CD4-positive, alpha-beta T cell (primary cell): Measurements from ENCODE around the gene C15orf61. TPM values are rescaled to one million over a fixed set of nuclear protein-coding genes. Genes with fewer than 3 reads are reported as not detected.

Experiments used
- ATAC-seq: fragments of 200-7000 bp; cut with Tn5 transposase; one replicate; pipeline ENCODE4 v1.10.0; 2022; ENCODE audit warnings: mild to moderate bottlenecking; ENCODE audit not compliant: poor library complexity
- CTCF ChIA-PET: fragments of 350-600 bp; sonication (Branson Sonifier 250); formaldehyde crosslinking; loops from one replicate; lab custom pipeline; 2021; ENCODE audit warnings: antibody characterized with exemption, inconsistent platforms; lab: Charles Lee
- POLR2A ChIA-PET: fragments of 350-600 bp; sonication (Branson Sonifier 250); formaldehyde crosslinking; loops from one replicate; lab custom pipeline; 2021; ENCODE audit warnings: antibody characterized with exemption, inconsistent platforms; lab: Charles Lee
- DNase-seq, 14 experiments: peaks; one replicate each; pipeline ENCODE4 v3.0.0-alpha.2; 2013 to 2020; ENCODE audit warnings: mixed read lengths in 2 of 14
- H3K27ac ChIP-seq, 2 donors: one replicate each; pipeline versions ENCODE4 v1.5.1 to v1.7.0; 2013; ENCODE audit warnings: low read length in 2 of 2, low read depth in 1 of 2, mild to moderate bottlenecking in 1 of 2
- H3K27me3 ChIP-seq, 2 experiments: 1 replicate in 1 of 2; 2 replicates in 1 of 2; pipeline versions ENCODE4 v1.6.1 to v1.7.0; 2013; ENCODE audit warnings: low read length in 2 of 2, control low read depth in 1 of 2, mild to moderate bottlenecking in 1 of 2, moderate library complexity in 1 of 2; ENCODE audit not compliant: insufficient read depth in 2 of 2, control insufficient read depth in 1 of 2
- H3K36me3 ChIP-seq: one replicate; pipeline ENCODE4 v1.6.1; 2013; ENCODE audit warnings: low read length, control low read depth; ENCODE audit not compliant: insufficient read depth
- H3K4me1 ChIP-seq: one replicate; pipeline ENCODE4 v1.6.1; 2013; ENCODE audit warnings: low read length, control low read depth; ENCODE audit not compliant: insufficient read depth
- H3K4me3 ChIP-seq: one replicate; pipeline ENCODE4 v1.5.1; 2013; ENCODE audit warnings: mild to moderate bottlenecking, low read length, moderate library complexity
- H3K9me3 ChIP-seq, 2 experiments: 1 replicate in 1 of 2; 2 replicates in 1 of 2; pipeline versions ENCODE4 v1.6.1 to v1.7.0; 2013; ENCODE audit warnings: low read length in 2 of 2, mild to moderate bottlenecking in 2 of 2, control low read depth in 1 of 2, moderate library complexity in 1 of 2; ENCODE audit not compliant: control insufficient read depth in 1 of 2, insufficient read depth in 1 of 2
- H3K27ac Mint-ChIP-seq: one replicate; pipeline ENCODE4 v1.8.0; 2020; ENCODE audit warnings: mixed read lengths
- H3K27me3 Mint-ChIP-seq: one replicate; pipeline ENCODE4 v1.8.0; 2021; ENCODE audit warnings: mixed read lengths
- H3K36me3 Mint-ChIP-seq: one replicate; pipeline ENCODE4 v1.8.0; 2021; ENCODE audit warnings: low read depth, mixed read lengths
- H3K4me1 Mint-ChIP-seq: one replicate; pipeline ENCODE4 v1.8.0; 2021; ENCODE audit warnings: low read depth, mixed read lengths
- H3K4me3 Mint-ChIP-seq: one replicate; pipeline ENCODE4 v1.8.0; 2020; ENCODE audit warnings: mild to moderate bottlenecking, mixed read lengths
- H3K9me3 Mint-ChIP-seq: one replicate; pipeline ENCODE4 v1.8.0; 2020; ENCODE audit warnings: mixed read lengths
- intact Hi-C, 2 experiments: fragments of 100-400 bp; cut with DNase I in 1 of 2; cut with micrococcal nuclease in 1 of 2; formaldehyde crosslinking; loops; one replicate each; pipeline versions ENCODE4 v1.15.1 to v1.9.0; 2023 to 2025; cut with DNase I, micrococcal nuclease
- total RNA-seq, 174 experiments: library from RNA in 2 of 174; stranded (reverse) in 2 of 174; gene quantifications; one replicate each; pipeline ENCODE4 v1.2.3 and lab custom pipeline; 2021 to 2026
- TF ChIP-seq, protein P1 (sequence below): fragments of 200-600 bp; IDR thresholded peaks from one replicate; pipeline ENCODE4 v1.8.0; 2022; ENCODE audit warnings: antibody characterized with exemption, mild to moderate bottlenecking

C15orf61 gene
- total RNA-seq, 2 experiments from 2014 or later = 11.3 to 12.0 TPM

DNA sequence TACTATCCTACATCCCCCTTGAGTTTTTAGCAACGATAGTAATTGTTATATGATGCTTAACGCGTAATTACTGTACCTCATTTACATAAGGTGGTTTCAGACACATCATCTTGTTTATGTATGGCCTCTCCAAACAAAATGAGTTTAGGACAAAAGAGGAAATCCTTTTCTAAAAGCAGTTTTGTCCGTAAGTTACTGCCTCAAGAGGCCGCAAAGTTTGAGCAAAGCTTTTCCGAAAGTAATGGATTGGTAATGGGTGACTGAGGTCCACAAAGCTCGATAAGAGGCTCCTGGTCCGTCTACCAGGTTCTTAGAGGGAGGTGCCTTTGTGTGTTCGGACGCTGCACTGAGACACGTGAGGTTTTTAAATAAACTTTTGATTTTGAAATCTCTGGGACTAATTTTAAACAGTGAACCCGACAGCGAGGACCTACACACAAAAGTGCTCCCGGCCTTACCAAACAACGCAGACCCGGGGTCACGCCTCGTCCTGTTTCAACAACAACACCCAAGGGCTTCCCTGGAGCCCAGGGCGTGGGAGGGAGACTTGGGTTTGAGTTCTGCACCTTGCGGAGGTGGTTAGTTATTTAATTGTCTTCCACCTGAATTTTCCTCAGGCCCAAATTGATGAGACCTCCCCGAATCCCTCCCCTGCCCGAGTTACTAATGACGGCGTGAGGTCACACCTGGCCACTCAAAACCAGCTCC is 456 bp upstream of the C15orf61 start:
- Histone ChIP-seq H3K36me3 (no peaks in the 10 kb centered on the region), H3K4me1 (peaks cover 13% of the 10 kb centered on the region), H3K9me3 (no peaks in the 10 kb centered on the region), H3K4me3 (peak overlapping the region; percentile 78), H3K27me3 (no peaks in the 10 kb centered on the region), H3K27ac (peak overlapping the region; percentile 69 to 83)
- CTCF ChIA-PET = no interaction called here
- H3K27me3 Mint-ChIP-seq = no peaks in the 10 kb centered on the region
- H3K27ac Mint-ChIP-seq = peak overlapping the region; percentile 91
- H3K4me1 Mint-ChIP-seq = peaks cover 30% of the 10 kb centered on the region
- ATAC-seq (no peak), DNase-seq (no peak)
- intact Hi-C loops = loop anchor here (1.0 to 10.0 kb wide), 6 partner anchors 22 to 757 kb away; partner anchors contain the start of genes MAP2K5 (in 2 of the 2), CLN6 (in 1 of the 2), FEM1B (in 1 of the 2) and PIAS1 (in 1 of the 2)
- H3K4me3 Mint-ChIP-seq = peak overlapping the region; percentile 92
- H3K9me3 Mint-ChIP-seq = no peaks in the 10 kb centered on the region
- TF ChIP-seq, protein P1, sequence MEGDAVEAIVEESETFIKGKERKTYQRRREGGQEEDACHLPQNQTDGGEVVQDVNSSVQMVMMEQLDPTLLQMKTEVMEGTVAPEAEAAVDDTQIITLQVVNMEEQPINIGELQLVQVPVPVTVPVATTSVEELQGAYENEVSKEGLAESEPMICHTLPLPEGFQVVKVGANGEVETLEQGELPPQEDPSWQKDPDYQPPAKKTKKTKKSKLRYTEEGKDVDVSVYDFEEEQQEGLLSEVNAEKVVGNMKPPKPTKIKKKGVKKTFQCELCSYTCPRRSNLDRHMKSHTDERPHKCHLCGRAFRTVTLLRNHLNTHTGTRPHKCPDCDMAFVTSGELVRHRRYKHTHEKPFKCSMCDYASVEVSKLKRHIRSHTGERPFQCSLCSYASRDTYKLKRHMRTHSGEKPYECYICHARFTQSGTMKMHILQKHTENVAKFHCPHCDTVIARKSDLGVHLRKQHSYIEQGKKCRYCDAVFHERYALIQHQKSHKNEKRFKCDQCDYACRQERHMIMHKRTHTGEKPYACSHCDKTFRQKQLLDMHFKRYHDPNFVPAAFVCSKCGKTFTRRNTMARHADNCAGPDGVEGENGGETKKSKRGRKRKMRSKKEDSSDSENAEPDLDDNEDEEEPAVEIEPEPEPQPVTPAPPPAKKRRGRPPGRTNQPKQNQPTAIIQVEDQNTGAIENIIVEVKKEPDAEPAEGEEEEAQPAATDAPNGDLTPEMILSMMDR = no peak
- POLR2A ChIA-PET = interaction anchor here (0.6 to 2.4 kb wide), 10 partner anchors 12 to 533 kb away, joined by 3 to 72 read pairs (median 3); partner anchors contain the start of genes MAP2K5, PIAS1 and RNU6-1
- H3K36me3 Mint-ChIP-seq = peaks cover 7% of the 10 kb centered on the region

DNA sequence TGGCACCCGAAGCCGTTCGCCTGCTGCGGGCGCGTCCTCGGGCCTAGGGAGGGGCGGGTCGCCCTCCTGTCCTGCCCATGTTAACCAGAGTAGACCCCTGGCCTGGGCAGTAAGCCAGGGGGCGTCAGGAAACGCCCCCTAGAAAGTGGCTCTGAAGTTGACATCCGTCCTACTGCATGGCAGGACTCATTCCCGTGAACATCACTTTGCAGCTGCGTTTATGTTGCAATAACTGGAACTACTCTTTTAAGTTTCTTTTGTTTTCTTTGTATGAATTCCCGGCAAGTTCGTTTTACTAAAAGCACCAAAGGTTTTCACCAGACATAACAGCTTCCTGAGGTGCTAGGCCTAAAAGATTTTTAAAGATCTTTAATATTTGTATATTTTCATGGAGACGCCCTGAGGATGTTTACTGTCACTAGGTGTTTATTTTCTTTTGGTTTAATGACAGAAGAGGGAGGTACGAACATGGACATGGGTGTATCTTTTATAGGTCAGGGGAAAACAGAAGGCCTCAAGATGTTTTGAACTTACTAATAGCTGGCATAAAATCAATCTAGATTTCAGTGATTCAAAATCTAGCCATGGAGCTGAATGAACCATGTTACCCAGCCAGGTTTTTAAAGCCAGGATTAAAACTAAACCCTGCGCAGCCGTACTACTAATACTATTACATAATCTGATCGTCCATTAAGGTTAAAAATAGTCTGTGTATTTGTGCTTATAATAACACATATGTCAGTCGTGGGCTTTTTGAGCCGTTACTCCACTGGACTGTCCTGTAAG is 1.0 kb downstream of the C15orf61 start:
- ATAC-seq (peak; percentile 2), DNase-seq (peak in 1 of 14 experiments; percentile 37)
- Histone ChIP-seq H3K4me1 (peaks cover 13% of the 10 kb centered on the region), H3K4me3 (peak overlapping the region; percentile 78), H3K27ac (peak overlapping the region; percentile 80 to 84), H3K36me3 (no peaks in the 10 kb centered on the region), H3K9me3 (no peaks in the 10 kb centered on the region), H3K27me3 (no peaks in the 10 kb centered on the region)
- Mint-ChIP-seq H3K27ac (peak overlapping the region; percentile 91), H3K9me3 (no peaks in the 10 kb centered on the region), H3K36me3 (peaks cover 18% of the 10 kb centered on the region), H3K4me3 (peak overlapping the region; percentile 95), H3K4me1 (peaks cover 30% of the 10 kb centered on the region), H3K27me3 (no peaks in the 10 kb centered on the region)
- ChIA-PET CTCF (interaction anchor here (1.0 to 1.6 kb wide), 2 partner anchors 9 to 20 kb away, joined by 5 read pairs; partner anchors contain the start of gene MAP2K5), POLR2A (interaction anchor here (0.6 to 2.4 kb wide), 10 partner anchors 13 to 533 kb away, joined by 3 to 72 read pairs (median 3); partner anchors contain the start of genes MAP2K5 and RNU6-1)
- TF ChIP-seq, protein P1 = no peak
- intact Hi-C loops = loop anchor here (1.0 to 10.0 kb wide), 6 partner anchors 20 to 755 kb away; partner anchors contain the start of genes MAP2K5 (in 2 of the 2), CLN6 (in 1 of the 2), FEM1B (in 1 of the 2) and PIAS1 (in 1 of the 2)

DNA sequence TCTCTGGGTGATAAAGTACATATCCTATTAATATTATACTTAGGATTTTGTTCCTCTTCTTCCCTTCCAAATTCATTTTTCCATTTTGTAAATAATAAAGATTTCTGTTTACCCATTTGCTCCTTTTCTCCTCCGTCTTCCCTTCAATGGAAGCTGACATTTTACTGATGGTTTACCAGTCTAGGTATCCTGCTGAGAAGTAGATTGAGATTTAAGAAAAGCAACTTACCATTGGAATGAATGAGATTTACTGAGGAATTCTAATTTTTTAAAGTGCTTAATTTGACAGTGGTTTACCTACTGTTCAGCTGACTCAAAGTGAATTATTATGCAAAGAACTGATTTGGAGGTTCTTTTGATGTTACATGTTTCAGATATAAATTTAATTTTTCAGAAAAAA is 2.4 kb downstream of the C15orf61 start:
- ChIA-PET POLR2A (no interaction called here), CTCF (no interaction called here)
- H3K27me3 Mint-ChIP-seq = no peaks in the 10 kb centered on the region
- H3K4me3 ChIP-seq = no peak overlapping the region
- peaks cover 10% of the 10 kb centered on the region for H3K36me3 ChIP-seq
- ATAC-seq (no peak), DNase-seq (no peak)
- H3K9me3 Mint-ChIP-seq = no peaks in the 10 kb centered on the region
- peaks cover 13% of the 10 kb centered on the region for H3K4me1 ChIP-seq
- peaks cover 31% of the 10 kb centered on the region for H3K36me3 Mint-ChIP-seq
- H3K27me3 ChIP-seq = no peaks in the 10 kb centered on the region
- TF ChIP-seq, protein P1 = no peak
- peak overlapping the region; percentile 95 for H3K4me3 Mint-ChIP-seq
- H3K4me1 Mint-ChIP-seq = peaks cover 30% of the 10 kb centered on the region
- no peak overlapping the region for H3K27ac ChIP-seq
- no peaks in the 10 kb centered on the region for H3K9me3 ChIP-seq
- intact Hi-C loops = loop anchor here in 1 of 2 experiments (5.0 to 10.0 kb wide), 4 partner anchors 66 to 754 kb away; partner anchors contain the start of genes CLN6, FEM1B and PIAS1
- H3K27ac Mint-ChIP-seq = peak overlapping the region; percentile 33
